ENCODE measurements around the gene EVPL.
"Not testable (repeated sequence)": the region's sequence is repeated elsewhere in the genome, so short reads cannot be mapped to it uniquely, and the experiment has no call there.

The EVPL gene

GRCh38 chr17:76048711-76049110 is 21.6 kb upstream of the EVPL start:
- in situ Hi-C loops (cut with HindIII; ENCODE audit: low sequenced_read_pairs), result no loop called here

DNA sequence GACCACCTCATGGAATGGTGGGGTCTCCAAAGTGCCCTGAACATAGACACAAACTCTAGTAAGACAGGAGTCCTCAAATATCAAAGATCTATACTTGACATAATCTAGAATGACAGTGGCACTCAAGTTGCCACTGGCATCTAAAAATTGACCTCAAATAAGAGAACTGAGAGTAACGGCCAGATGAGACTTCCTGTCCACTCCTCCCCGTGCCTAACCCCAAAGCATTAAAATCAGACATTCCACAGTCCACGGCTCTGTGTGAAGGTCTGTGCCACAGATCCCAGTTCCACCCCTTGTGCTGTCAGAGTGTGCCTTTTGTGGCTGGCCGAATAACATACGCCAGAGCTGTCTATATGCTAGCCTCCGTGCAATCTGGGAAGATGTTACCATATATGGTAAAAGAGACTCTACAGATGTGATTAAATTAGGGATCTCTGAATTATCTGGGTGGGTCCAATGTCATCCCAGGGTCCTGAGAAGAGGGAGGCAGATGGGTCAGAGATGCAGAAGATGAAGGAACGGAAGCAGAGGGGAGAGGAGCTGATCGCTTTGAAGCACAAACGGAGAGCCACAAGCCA is 21.0 kb upstream of the EVPL start:
- in situ Hi-C loops (cut with HindIII; ENCODE audit: low sequenced_read_pairs), result no loop called here

DNA sequence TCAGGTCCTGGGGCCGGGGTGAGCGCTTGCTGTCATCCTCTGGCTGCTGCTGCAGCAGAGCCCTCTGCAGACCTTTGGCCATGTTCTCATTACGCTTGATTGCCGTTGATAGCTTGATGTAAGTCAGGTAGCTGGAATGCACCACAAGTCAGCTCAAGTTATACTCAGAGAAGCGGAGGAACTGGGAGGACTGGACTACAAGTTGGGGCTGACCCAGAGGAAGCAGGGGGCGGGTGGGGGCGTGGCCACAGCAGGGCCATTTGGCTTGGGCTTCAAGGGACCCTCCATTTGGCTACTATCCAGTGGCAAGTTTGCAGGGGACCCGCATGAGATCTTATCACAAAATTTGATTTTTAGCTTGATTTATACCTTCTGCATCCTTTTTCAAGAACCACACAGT is 19.0 kb upstream of the EVPL start:
- in situ Hi-C loops (cut with HindIII; ENCODE audit: low sequenced_read_pairs), result no loop called here

DNA sequence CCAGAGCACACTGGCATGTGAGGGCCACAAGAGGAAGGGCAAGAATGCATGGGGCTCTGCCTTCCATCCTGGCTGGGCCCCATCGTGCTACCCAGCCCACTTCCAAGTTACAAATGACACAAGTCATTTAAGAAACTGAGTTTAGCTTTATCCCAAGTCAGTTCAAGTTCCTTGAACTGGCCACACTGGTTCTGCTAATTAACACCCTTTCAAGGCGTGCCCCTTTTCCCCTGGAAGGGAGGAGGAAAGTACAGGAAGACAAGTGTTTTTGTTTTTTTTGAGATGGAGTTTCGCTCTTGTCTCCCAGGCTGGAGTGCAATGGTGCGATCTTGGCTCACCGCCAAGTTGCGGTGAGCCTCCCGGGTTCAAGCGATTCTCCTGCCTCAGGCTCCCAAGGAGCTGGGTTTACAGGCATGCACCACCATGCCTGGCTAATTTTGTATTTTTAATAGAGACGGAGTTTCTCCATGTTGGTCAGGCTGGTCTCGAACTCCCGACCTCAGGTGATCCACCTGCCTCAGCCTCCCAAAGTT is 17.4 kb upstream of the EVPL start:
- in situ Hi-C loops (cut with HindIII; ENCODE audit: low sequenced_read_pairs), result not testable (repeated sequence)

DNA sequence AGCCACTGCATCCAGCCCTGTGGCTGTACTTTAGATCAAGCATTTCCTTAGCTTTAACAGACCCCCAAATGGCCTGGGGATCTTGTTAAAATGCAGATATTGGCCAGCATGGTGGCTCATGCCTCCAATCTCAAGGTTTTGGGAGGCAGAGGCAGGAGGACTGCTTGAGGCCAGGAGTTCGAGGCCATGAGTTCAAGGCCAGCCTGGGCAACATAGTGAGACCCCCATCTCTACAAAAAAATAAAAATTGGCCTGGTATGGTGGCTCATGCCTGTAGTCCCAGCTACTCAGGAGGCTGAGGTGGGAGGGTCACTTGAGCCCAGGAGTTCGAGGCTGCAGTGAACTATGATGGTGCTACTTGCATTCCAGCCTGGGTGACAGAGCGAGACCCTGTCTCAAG is 15.8 kb upstream of the EVPL start:
- in situ Hi-C loops (cut with HindIII; ENCODE audit: low sequenced_read_pairs), result not testable (repeated sequence)

- in situ Hi-C loops (cut with HindIII; ENCODE audit: low sequenced_read_pairs), result no loop called here
These were observed 13.3 kb upstream of the EVPL start for GRCh38 chr17:76040376-76040775.

GRCh38 chr17:76039121-76039520 is 12.0 kb upstream of the EVPL start:
- in situ Hi-C loops (cut with HindIII; ENCODE audit: low sequenced_read_pairs), result no loop called here

DNA sequence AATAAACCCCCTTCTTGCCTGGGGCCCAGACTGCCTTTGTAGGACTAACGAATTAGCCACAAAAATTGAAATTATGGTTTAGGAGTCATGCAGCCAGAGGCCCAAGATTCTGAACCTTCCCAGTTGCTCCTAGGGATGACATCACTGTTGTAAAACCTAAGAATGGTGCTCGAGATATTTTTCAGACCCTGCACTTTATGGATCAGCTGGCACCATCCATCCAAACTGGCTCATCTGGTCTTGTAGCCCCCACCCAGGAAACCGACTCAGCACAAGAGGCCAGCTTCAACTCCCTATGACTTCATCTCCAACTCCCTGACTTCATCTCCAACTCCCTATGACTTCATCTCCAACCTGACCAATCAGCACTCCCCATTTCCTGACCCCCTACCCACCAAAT is 10.9 kb upstream of the EVPL start:
- in situ Hi-C loops (cut with HindIII; ENCODE audit: low sequenced_read_pairs), result no loop called here

DNA sequence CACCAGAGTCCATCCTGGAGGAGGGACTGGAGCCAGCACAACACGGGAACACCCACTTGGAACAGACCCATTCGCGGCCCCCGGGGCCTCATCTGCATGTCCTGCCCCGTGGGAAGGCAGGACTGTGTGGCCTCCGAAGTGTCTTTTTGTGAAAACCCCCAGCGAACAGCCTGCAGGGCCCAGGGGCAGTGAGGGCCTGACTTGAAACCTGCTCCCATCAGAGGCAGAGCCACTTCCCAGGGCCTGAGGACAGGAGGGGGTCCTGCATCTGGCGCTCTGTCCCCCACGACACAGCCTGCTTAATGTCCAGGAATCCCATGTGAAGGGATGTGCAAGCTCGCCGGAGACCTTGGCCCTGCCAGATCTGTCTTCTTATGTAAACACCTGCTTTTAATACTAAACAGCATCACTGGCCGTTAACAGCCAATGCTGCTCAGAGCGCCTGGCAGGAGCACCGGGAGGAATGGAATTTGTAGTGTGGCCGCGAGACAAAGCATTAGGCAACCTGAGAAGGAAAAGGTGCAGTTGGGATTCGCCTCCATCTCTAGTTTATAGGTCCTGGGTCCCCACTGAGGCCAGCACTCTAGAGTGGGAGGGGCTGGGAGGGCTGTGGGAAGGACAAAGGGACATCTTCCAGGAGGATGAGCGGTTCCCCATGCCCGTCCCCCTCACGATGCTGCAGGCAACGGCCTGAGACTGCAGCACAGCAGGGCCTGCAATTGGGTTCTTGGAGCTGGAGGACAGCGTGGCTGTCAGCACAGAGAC is 9.6 kb upstream of the EVPL start:
- in situ Hi-C loops (cut with HindIII; ENCODE audit: low sequenced_read_pairs), result no loop called here

GRCh38 chr17:76034428-76035350 is 7.6 kb upstream of the EVPL start:
- in situ Hi-C loops (cut with HindIII; ENCODE audit: low sequenced_read_pairs), result no loop called here

GRCh38 chr17:76033139-76033538 is 6.0 kb upstream of the EVPL start:
- in situ Hi-C loops (cut with HindIII; ENCODE audit: low sequenced_read_pairs), result no loop called here

DNA sequence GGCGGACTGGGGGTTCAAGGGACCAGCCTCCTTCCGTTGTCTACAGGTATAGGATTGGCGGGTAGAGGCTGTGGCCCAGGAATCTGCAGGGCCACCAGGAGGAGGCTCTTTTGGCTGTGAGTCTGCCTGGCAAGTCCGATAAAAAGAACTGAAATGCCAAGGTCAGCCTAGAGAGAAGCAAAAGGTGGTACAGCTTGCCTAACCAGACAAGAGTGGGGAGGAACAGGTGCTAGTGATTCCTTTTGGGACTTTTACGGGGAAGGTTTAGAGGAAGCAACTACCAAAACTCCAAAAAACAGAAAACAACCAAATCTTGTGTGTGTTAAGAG is 5.6 kb upstream of the EVPL start:
- in situ Hi-C loops (cut with HindIII; ENCODE audit: low sequenced_read_pairs), result no loop called here

- in situ Hi-C loops (cut with HindIII; ENCODE audit: low sequenced_read_pairs), result no loop called here
These were observed 5.1 kb upstream of the EVPL start for GRCh38 chr17:76032073-76032779.

GRCh38 chr17:76026714-76027158 is 370 bp downstream of the EVPL start:
- in situ Hi-C loops (cut with HindIII; ENCODE audit: low sequenced_read_pairs), result no loop called here

DNA sequence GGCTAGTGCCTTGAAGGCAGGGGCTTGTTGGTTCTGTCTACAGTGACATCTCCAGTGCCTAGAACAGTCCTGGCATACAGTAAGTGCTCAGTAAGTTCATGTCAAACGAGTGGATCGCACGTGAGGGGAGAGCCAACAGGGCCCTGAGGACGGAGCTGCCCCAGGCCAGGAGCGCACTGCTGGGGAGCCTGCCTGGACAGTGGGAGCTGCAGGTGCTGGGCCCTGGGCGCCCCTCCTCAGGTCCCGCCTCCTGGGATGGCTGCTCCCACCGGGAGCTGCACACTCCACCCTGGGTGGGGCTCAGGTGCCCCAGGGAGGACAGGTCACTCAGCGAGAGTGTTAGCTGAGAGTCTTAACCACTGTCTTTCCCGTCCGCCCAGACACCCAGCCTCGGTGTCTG is 1.8 kb downstream of the EVPL start:
- in situ Hi-C loops (cut with HindIII; ENCODE audit: low sequenced_read_pairs), result no loop called here

DNA sequence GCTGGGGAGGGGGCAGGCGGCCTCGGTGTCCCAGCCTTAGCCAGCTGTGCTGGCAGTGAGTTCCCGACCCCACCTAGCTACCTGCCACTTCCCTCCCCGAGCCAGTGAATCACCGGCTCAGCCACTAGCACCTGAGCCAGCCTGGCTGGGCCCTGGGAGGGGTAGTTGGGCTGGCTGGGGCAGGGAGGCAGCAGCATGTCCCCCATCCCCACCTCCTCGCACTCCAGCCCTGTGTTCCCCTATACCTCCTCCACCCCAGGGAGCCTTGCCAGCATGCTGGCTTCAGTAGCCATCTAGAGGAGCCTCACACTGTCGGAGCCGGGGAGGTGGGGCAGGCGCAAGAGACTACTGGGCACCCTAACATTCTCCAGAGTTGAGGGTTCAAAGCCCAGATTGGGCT is 2.8 kb downstream of the EVPL start:
- in situ Hi-C loops (cut with HindIII; ENCODE audit: low sequenced_read_pairs), result no loop called here

DNA sequence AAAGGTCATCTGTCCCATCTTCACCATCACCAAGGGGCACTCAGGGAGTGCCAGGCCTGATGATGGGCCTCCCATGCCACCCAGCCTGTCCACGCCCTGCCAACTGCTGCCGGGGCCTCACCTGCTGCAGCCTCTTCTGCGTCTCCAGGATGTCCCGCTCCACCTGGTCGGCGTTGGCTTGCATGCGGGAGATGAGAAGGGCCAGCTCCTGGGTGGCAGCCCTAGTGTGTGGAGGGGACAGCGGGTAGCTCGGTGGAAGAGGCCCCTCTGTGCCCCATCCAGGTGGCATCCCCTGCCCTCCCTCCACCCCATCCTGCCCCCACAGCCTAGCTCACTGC is 3.2 kb downstream of the EVPL start:
- in situ Hi-C loops (cut with HindIII; ENCODE audit: low sequenced_read_pairs), result no loop called here

GRCh38 chr17:76022973-76023899 is 3.9 kb downstream of the EVPL start:
- in situ Hi-C loops (cut with HindIII; ENCODE audit: low sequenced_read_pairs), result no loop called here

GRCh38 chr17:76022285-76022684 is 4.8 kb downstream of the EVPL start:
- in situ Hi-C loops (cut with HindIII; ENCODE audit: low sequenced_read_pairs), result no loop called here

- in situ Hi-C loops (cut with HindIII; ENCODE audit: low sequenced_read_pairs), result no loop called here
These were observed 7.2 kb downstream of the EVPL start for GRCh38 chr17:76019833-76020467.
